ENCODE results near the gene CASP9. TPM values are rescaled to one million over a fixed set of nuclear protein-coding genes. Genes with fewer than 3 reads are reported as not detected.

The CASP9 gene
- total RNA-seq, 3 donors from 2014 or later = 12.5 to 15.8 (median 13.4) TPM

- Histone ChIP-seq H3K36me3 (no peaks in the 10 kb centered on the region), H3K27ac (no peak overlapping the region), H3K4me1 (no peaks in the 10 kb centered on the region), H3K4me3 (no peak overlapping the region), H3K27me3 (no peaks in the 10 kb centered on the region), H3K9me3 (no peaks in the 10 kb centered on the region)
- TF ChIP-seq POLR2A (IDR thresholded peaks at IDR 0.05) (no peak), POLR2AphosphoS5 (IDR thresholded peaks at IDR 0.05) (no peak), CTCF (IDR thresholded peaks at IDR 0.05) (no peak)
- DNase-seq (ENCODE audit: low spot score in 2 of 2) = no peak
- intact Hi-C loops (cut with DNase I; ENCODE audit: low total_unique reads) = no loop called here
These were observed 74.4 kb downstream of the CASP9 start for GRCh38 chr1:15449567-15449966.

GRCh38 chr1:15448877-15449462, 75.0 kb downstream of the CASP9 start:
- no peak for DNase-seq (ENCODE audit: low spot score in 2 of 2)
- no peak overlapping the region for H3K27ac ChIP-seq
- no peaks in the 10 kb centered on the region for H3K4me1 ChIP-seq
- TF ChIP-seq POLR2AphosphoS5 (IDR thresholded peaks at IDR 0.05) = no peak
- no peak for TF ChIP-seq POLR2A (IDR thresholded peaks at IDR 0.05)
- no peak for TF ChIP-seq CTCF (IDR thresholded peaks at IDR 0.05)
- H3K36me3 ChIP-seq = no peaks in the 10 kb centered on the region
- intact Hi-C loops (cut with DNase I; ENCODE audit: low total_unique reads) = no loop called here
- H3K4me3 ChIP-seq = no peak overlapping the region
- H3K9me3 ChIP-seq = no peaks in the 10 kb centered on the region
- no peaks in the 10 kb centered on the region for H3K27me3 ChIP-seq

GRCh38 chr1:15446212-15446611, 77.8 kb downstream of the CASP9 start:
- Histone ChIP-seq H3K9me3 (no peaks in the 10 kb centered on the region), H3K27me3 (no peaks in the 10 kb centered on the region), H3K4me3 (no peak overlapping the region), H3K36me3 (no peaks in the 10 kb centered on the region), H3K27ac (no peak overlapping the region), H3K4me1 (no peaks in the 10 kb centered on the region)
- intact Hi-C loops (cut with DNase I; ENCODE audit: low total_unique reads) = no loop called here
- DNase-seq (ENCODE audit: low spot score in 2 of 2) = no peak
- no peak for TF ChIP-seq POLR2AphosphoS5 (IDR thresholded peaks at IDR 0.05)
- no peak for TF ChIP-seq CTCF (IDR thresholded peaks at IDR 0.05)
- no peak for TF ChIP-seq POLR2A (IDR thresholded peaks at IDR 0.05)

- H3K27me3 ChIP-seq = no peaks in the 10 kb centered on the region
- no peak for TF ChIP-seq POLR2AphosphoS5 (IDR thresholded peaks at IDR 0.05)
- no peak for TF ChIP-seq POLR2A (IDR thresholded peaks at IDR 0.05)
- TF ChIP-seq CTCF (IDR thresholded peaks at IDR 0.05) = no peak
- H3K27ac ChIP-seq = no peak overlapping the region
- H3K4me3 ChIP-seq = no peak overlapping the region
- no peak for DNase-seq (ENCODE audit: low spot score in 2 of 2)
- H3K4me1 ChIP-seq = no peaks in the 10 kb centered on the region
- intact Hi-C loops (cut with DNase I; ENCODE audit: low total_unique reads) = no loop called here
- H3K36me3 ChIP-seq = no peaks in the 10 kb centered on the region
- no peaks in the 10 kb centered on the region for H3K9me3 ChIP-seq
These were observed 78.5 kb downstream of the CASP9 start for GRCh38 chr1:15445390-15446122.
